KMS-11 (cell line): Measurements from ENCODE around the gene FBXO38.

Experiments
- H2AFZ ChIP-seq: fragments of 200-600 bp; sonication (generic); 2 replicates; pipeline ENCODE4 v1.6.1; 2016; ENCODE audit warnings: antibody characterized with exemption, mixed run types, low read depth
- H3K27ac ChIP-seq: fragments of 200-600 bp; sonication (generic); 2 replicates; pipeline ENCODE4 v1.6.1; 2016; ENCODE audit warnings: mild to moderate bottlenecking, mixed run types
- H3K27me3 ChIP-seq: fragments of 200-600 bp; sonication (generic); 2 replicates; pipeline ENCODE4 v1.6.1; 2017; ENCODE audit warnings: mild to moderate bottlenecking, low read depth, mixed run types, moderate library complexity; ENCODE audit not compliant: insufficient read depth
- H3K36me3 ChIP-seq: fragments of 200-600 bp; sonication (generic); 2 replicates; pipeline ENCODE4 v1.6.1; 2017; ENCODE audit warnings: mild to moderate bottlenecking, mixed run types; ENCODE audit not compliant: insufficient read depth
- H3K4me1 ChIP-seq: fragments of 200-600 bp; sonication (generic); 2 replicates; pipeline ENCODE4 v1.6.1; 2016; ENCODE audit warnings: mild to moderate bottlenecking, low read depth, mixed run types; ENCODE audit not compliant: poor library complexity, severe bottlenecking
- H3K4me2 ChIP-seq: fragments of 200-600 bp; sonication (generic); 2 replicates; pipeline ENCODE4 v1.7.0; 2016; ENCODE audit warnings: mild to moderate bottlenecking, mixed run types
- H3K4me3 ChIP-seq: fragments of 200-600 bp; sonication (generic); IDR thresholded peaks from 2 replicates; pipeline ENCODE4 v1.6.1; 2017; ENCODE audit warnings: low read depth, low read length, mixed read lengths; ENCODE audit not compliant: insufficient read depth
- H3K79me2 ChIP-seq: fragments of 200-600 bp; sonication (generic); 2 replicates; pipeline ENCODE4 v1.6.1; 2016; ENCODE audit warnings: low read depth, mixed run types; ENCODE audit not compliant: insufficient read depth
- H3K9ac ChIP-seq: fragments of 200-600 bp; sonication (generic); 2 replicates; pipeline ENCODE4 v1.6.1; 2016; ENCODE audit warnings: mild to moderate bottlenecking, mixed run types
- H4K20me1 ChIP-seq: fragments of 200-600 bp; sonication (generic); 2 replicates; pipeline ENCODE4 v1.6.1; 2016; ENCODE audit warnings: mild to moderate bottlenecking, mixed run types; ENCODE audit not compliant: insufficient read depth
- TF ChIP-seq, protein P1 (sequence below): fragments of 200-600 bp; sonication (generic); conservative IDR thresholded peaks from 2 replicates; pipeline ENCODE4 v1.6.1; 2017; ENCODE audit warnings: low read depth, mild to moderate bottlenecking, antibody characterized with exemption, low read length, moderate library complexity, mixed read lengths

The FBXO38 gene

DNA sequence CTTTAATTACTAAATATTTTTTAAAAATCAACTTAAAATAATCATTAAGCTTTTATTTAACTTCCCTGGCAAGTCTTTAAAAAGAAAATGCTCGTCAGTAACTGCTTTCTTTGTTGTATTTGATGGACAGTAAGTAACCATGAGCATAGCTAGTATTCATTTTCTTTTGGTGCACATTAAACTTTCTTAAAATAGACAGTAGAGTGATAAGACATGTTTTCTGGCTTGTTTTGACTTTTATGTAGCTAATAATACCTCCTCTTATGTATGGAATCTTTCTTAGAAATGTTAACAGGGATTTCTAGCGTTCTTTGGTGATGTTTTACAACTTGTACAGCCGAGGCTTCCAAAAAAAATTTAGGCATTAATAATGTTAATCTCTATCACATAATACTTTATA lies 22.6 kb downstream of the FBXO38 start:
- TF ChIP-seq, protein P1, sequence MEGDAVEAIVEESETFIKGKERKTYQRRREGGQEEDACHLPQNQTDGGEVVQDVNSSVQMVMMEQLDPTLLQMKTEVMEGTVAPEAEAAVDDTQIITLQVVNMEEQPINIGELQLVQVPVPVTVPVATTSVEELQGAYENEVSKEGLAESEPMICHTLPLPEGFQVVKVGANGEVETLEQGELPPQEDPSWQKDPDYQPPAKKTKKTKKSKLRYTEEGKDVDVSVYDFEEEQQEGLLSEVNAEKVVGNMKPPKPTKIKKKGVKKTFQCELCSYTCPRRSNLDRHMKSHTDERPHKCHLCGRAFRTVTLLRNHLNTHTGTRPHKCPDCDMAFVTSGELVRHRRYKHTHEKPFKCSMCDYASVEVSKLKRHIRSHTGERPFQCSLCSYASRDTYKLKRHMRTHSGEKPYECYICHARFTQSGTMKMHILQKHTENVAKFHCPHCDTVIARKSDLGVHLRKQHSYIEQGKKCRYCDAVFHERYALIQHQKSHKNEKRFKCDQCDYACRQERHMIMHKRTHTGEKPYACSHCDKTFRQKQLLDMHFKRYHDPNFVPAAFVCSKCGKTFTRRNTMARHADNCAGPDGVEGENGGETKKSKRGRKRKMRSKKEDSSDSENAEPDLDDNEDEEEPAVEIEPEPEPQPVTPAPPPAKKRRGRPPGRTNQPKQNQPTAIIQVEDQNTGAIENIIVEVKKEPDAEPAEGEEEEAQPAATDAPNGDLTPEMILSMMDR = no peak

GRCh38 chr5:148408092-148408491 lies 24.3 kb downstream of the FBXO38 start:
- H4K20me1 ChIP-seq = no peaks in the 10 kb centered on the region
- no peaks in the 10 kb centered on the region for H3K27me3 ChIP-seq
- TF ChIP-seq, protein P1 = no peak
- H3K36me3 ChIP-seq = peaks cover 20% of the 10 kb centered on the region
- no peak overlapping the region for H3K27ac ChIP-seq
- H3K79me2 ChIP-seq = no peaks in the 10 kb centered on the region
- no peaks in the 10 kb centered on the region for H3K4me1 ChIP-seq
- no peak overlapping the region for H2AFZ ChIP-seq
- no peak overlapping the region for H3K4me3 ChIP-seq
- no peak overlapping the region for H3K4me2 ChIP-seq
- no peak overlapping the region for H3K9ac ChIP-seq

More for the DNA sequence above, 22.6 kb downstream of the FBXO38 start:
- no peaks in the 10 kb centered on the region for H3K79me2 ChIP-seq
- H3K4me2 ChIP-seq = no peak overlapping the region
- H3K4me3 ChIP-seq = no peak overlapping the region
- no peak overlapping the region for H3K9ac ChIP-seq
- no peaks in the 10 kb centered on the region for H3K4me1 ChIP-seq
- peaks cover 20% of the 10 kb centered on the region for H3K36me3 ChIP-seq
- no peaks in the 10 kb centered on the region for H3K27me3 ChIP-seq
- no peak overlapping the region for H3K27ac ChIP-seq
- H4K20me1 ChIP-seq = no peaks in the 10 kb centered on the region
- H2AFZ ChIP-seq = no peak overlapping the region

DNA sequence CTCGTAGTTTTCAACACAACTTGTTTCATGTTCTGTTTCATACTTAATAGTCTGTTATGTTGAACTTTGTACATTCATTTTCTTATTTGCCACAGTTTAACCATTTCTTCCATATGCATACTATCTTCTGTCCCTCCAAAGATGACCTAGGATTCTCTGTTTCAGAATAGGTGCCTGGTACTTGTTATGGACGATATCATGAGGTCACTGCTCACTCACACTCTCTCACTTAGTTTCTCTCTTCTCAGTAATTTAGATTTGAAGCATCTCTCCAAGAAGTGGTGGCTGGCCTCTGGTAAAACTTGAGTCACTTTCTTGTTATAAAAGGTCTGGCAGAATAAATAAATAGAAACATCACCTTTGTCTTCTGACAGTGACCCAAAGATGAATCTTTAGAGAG lies 28.4 kb downstream of the FBXO38 start:
- Histone ChIP-seq H3K27ac (no peak overlapping the region), H3K36me3 (peaks cover 18% of the 10 kb centered on the region; the same call in 1 of the 2 replicates), H4K20me1 (no peaks in the 10 kb centered on the region), H3K4me3 (no peak overlapping the region), H3K79me2 (no peaks in the 10 kb centered on the region), H3K4me2 (no peak overlapping the region), H2AFZ (no peak overlapping the region), H3K27me3 (no peaks in the 10 kb centered on the region), H3K9ac (no peak overlapping the region), H3K4me1 (no peaks in the 10 kb centered on the region)
- TF ChIP-seq, protein P1 = no peak

GRCh38 chr5:148414833-148415232 lies 31.1 kb downstream of the FBXO38 start:
- H3K4me1 ChIP-seq = no peaks in the 10 kb centered on the region

More at GRCh38 chr5:148414833-148415232, 31.1 kb downstream of the FBXO38 start:
- TF ChIP-seq, protein P1 = no peak
- H3K4me3 ChIP-seq = no peak overlapping the region
- H2AFZ ChIP-seq = no peak overlapping the region
- peaks cover 8% of the 10 kb centered on the region; the same call in 1 of the 2 replicates for H3K36me3 ChIP-seq
- H3K4me2 ChIP-seq = no peak overlapping the region
- H3K9ac ChIP-seq = no peak overlapping the region
- no peaks in the 10 kb centered on the region for H4K20me1 ChIP-seq
- no peaks in the 10 kb centered on the region for H3K27me3 ChIP-seq
- no peak overlapping the region for H3K27ac ChIP-seq
- H3K79me2 ChIP-seq = no peaks in the 10 kb centered on the region
